ENCODE measurements around the gene FAM181A.

The FAM181A gene

DNA sequence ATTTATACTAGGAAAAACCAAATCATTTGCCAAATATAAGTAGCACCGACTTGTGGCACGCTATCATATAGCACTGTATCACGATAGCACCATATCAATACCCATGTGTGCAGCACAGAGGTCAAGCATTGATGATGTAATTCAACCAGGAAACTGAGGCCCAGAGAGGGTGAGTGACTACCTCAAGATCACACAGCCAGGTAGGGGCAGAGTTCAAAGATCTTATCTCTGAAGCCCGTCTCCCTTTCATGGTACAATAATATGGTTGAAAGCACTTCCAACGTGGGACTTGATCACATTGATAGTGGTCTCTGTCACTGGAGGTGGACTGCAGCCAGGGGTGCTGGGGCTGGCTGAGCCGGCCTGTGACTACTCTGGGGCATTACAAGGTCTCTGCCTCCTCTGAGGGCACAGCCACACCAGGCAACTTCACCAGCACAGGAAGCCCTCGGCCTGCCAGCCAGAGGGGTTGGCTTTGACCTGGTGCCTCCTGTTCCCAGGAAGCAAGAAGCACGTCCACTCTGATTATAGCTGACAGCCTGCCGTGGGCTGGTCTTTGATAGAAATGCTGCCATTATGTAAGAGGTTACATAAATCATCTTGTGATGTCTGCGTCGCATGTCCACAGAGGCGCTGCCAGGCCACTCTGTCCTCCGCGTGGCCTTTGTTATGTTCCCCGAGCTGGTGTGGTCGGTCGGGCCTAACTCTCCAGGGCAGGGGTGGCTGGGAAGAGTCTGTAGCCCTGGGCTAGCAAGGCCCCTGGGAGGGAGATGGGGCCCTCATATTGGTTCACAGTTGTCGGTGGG, 5.9 kb upstream of the FAM181A start:
- in situ Hi-C loops (cut with HindIII; ENCODE audit: low sequenced_read_pairs): no loop called here
- no peak overlapping the region for H3K4me3 ChIP-seq (ENCODE audit: low read depth, low read length)
- TF ChIP-seq, protein P1, sequence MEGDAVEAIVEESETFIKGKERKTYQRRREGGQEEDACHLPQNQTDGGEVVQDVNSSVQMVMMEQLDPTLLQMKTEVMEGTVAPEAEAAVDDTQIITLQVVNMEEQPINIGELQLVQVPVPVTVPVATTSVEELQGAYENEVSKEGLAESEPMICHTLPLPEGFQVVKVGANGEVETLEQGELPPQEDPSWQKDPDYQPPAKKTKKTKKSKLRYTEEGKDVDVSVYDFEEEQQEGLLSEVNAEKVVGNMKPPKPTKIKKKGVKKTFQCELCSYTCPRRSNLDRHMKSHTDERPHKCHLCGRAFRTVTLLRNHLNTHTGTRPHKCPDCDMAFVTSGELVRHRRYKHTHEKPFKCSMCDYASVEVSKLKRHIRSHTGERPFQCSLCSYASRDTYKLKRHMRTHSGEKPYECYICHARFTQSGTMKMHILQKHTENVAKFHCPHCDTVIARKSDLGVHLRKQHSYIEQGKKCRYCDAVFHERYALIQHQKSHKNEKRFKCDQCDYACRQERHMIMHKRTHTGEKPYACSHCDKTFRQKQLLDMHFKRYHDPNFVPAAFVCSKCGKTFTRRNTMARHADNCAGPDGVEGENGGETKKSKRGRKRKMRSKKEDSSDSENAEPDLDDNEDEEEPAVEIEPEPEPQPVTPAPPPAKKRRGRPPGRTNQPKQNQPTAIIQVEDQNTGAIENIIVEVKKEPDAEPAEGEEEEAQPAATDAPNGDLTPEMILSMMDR (IDR thresholded peaks at IDR 0.05; ENCODE audit: low read depth, low read length): no peak
- no peak for DNase-seq (ENCODE audit: low read depth, low spot score)

DNA sequence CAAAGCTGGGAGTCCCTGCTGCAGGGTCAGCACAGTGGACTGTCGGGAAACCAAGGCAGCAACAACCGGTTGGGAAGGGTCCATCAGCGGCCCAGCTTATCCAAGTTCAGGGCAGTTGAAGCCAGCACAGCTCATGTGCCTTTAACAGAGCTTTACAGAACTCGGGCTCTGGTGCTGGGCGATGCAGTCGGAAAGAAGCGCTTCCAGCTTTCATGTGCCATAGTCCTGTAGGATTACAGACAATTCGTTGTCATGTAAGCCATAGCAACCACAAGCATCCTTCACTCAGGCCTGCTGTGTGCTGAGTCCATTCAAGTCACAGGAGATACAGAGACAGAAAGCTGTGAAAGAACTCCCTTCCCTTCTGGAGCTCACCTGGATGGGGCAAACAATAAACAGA, 3.5 kb upstream of the FAM181A start:
- DNase-seq (ENCODE audit: low read depth, low spot score): no peak
- in situ Hi-C loops (cut with HindIII; ENCODE audit: low sequenced_read_pairs): no loop called here
- H3K4me3 ChIP-seq (ENCODE audit: low read depth, low read length): no peak overlapping the region
- TF ChIP-seq, protein P1 (IDR thresholded peaks at IDR 0.05; ENCODE audit: low read depth, low read length): no peak

DNA sequence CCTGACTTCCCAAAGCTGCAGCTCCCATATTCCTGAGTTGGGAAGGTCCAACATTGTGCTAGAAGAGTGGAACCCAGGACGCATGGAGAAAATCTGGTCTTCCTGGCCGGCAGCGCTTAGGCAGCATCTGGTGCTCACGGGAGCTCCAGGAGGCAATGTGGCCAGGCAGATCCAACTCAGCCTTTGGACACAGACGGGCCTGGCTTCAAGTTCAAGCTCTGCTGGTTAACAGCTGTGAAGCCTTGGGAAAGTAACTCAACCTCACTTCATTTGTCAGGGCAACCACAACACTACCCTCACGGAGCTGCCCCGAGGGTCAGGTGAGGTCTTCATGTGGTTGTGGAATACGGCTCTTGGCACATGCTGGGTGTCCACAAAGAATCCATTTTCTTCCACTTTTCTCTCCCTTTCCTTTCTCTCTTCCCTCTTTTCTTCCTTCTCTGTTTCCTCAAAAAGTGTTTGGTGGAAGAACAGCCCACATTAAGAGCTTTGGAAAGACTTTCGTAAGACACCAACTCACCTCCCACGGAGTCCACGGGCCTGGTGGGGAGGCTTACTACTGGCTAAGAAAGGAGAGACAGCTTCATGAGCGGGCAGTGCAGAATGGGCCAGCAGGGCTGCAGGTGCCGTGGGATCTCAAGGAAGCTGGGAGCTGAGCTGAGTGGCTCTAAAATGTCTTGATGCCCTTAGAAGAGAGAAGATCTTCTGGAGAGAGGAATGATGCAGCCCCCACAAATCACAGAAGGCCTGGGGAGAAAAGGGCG, 2.4 kb upstream of the FAM181A start:
- no peak overlapping the region for H3K4me3 ChIP-seq (ENCODE audit: low read depth, low read length)
- DNase-seq (ENCODE audit: low read depth, low spot score): no peak
- TF ChIP-seq, protein P1 (IDR thresholded peaks at IDR 0.05; ENCODE audit: low read depth, low read length): no peak
- in situ Hi-C loops (cut with HindIII; ENCODE audit: low sequenced_read_pairs): no loop called here

DNA sequence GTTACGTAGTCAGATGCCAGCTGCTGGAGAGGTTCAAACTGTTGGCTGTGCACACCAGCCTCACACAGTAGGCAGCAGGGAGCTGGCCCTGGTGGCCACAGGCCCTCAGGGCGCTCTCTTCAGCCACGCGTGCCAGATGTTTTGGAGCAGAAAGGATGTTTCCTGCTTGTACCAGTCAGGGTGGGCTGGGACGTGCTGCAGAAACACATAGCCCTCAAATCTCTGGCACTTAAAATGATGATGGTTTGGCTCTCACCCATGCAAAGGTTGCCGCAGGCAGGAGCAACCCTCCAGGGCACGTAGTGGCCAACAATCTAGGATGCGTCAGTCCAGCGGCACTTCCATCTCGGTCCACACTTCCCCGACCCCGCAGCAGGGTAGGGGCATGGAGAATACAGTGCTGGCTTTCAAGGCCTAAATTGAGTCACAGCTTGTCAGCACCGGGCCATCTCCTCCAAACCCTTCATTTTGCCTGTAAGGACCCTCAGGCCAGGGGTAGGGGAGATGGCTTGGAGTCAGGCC, 1.7 kb upstream of the FAM181A start:
- in situ Hi-C loops (cut with HindIII; ENCODE audit: low sequenced_read_pairs): no loop called here
- no peak for DNase-seq (ENCODE audit: low read depth, low spot score)
- TF ChIP-seq, protein P1 (IDR thresholded peaks at IDR 0.05; ENCODE audit: low read depth, low read length): no peak
- no peak overlapping the region for H3K4me3 ChIP-seq (ENCODE audit: low read depth, low read length)

DNA sequence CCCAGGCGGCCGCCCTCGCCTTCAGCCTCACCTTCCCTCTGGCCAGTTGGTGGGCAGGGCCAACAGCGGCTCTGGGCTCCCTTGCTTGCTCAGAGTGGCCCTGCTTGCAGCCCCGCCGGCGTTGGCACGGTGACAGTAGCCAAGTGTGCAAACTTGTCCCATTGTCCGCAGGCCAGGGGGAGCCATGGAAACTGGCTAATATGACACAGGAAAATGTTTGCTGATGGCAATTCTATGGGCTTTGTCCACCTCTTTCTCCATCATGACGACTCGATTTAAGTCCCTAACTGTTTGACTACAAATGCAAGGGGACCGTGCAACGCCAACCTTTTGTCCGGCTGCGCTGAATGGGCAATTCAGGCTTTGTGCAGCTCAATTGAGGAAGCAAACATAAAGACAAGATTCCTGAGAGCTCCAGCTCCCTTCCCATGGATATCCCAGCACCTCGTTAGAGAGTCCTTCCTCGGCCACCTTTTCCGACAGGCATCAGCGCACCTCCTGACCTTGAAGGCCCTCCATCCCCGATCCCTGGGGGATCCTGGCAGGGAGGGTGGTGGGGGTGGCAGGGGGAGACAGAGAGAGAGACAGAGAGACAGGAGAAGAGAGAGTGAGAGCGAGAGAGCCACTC, 785 bp upstream of the FAM181A start:
- in situ Hi-C loops (cut with HindIII; ENCODE audit: low sequenced_read_pairs): no loop called here
- no peak overlapping the region for H3K4me3 ChIP-seq (ENCODE audit: low read depth, low read length)
- no peak for DNase-seq (ENCODE audit: low read depth, low spot score)
- TF ChIP-seq, protein P1 (IDR thresholded peaks at IDR 0.05; ENCODE audit: low read depth, low read length): no peak

DNA sequence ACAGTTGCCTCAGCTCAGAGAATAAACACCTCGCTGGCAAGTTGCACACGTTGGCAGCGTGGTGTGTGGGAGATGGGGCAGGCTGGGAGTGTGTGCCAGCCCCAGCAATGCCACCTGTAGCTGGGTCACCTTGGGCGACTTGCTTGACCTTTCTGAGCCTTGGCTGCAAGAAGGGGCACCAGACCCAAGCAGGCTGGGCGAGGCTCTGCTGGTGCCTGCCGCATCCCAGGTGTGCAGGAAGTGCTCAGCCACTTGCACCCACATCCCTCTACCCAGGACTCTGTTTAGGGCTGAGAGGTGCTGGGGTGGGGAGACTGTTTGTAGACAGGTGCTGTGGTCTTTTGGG, 629 bp downstream of the FAM181A start:
- TF ChIP-seq, protein P1 (IDR thresholded peaks at IDR 0.05; ENCODE audit: low read depth, low read length): no peak
- no peak overlapping the region for H3K4me3 ChIP-seq (ENCODE audit: low read depth, low read length)
- DNase-seq (ENCODE audit: low read depth, low spot score): no peak
- in situ Hi-C loops (cut with HindIII; ENCODE audit: low sequenced_read_pairs): no loop called here

Data from astrocyte of the spinal cord (primary cell).